Ovary (tissue), 3 donors: ENCODE results near the gene FREM2.

Source experiments
- EP300 ChIP-seq: sonication (generic); formaldehyde crosslinking; IDR thresholded peaks from one replicate; pipeline ENCODE4 v1.6.1; 2017; ENCODE audit warnings: antibody characterized with exemption
- POLR2A ChIP-seq: fragments of 450-650 bp; IDR thresholded peaks from one replicate; pipeline ENCODE4 v1.6.1; 2017; ENCODE audit warnings: antibody characterized with exemption, mild to moderate bottlenecking, moderate library complexity
- TF ChIP-seq, protein P1 (sequence below), 3 donors: fragments of 450-650 bp in 2 of 3; fragments of 200-600 bp in 1 of 3; IDR thresholded peaks; one replicate each; pipeline versions ENCODE4 v1.5.1 to v1.8.0; 2016 to 2022; ENCODE audit warnings: antibody characterized with exemption in 3 of 3, mild to moderate bottlenecking in 1 of 3
- donor health status: DM: no; HTN: no; CAD: no.

DNA sequence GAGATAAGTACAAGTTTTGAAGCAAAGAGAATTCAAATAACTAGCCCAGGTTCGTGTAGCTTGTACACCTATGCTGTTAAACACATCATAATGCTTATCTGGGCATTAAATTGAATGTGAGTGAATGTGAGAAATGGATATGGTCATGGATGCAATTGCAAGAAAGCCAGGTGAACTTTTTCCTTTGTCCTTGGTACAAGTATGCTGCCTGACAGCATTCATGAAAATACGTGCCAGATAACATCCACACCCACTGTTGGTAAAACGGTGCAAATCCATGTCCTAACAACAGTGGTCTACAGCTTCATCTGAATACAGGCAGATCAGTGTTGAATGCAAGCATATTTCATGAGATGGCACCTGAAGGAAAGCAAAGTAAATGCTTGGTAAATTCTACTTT, 181.5 kb downstream of the FREM2 start:
- no peak for TF ChIP-seq EP300
- TF ChIP-seq, protein P1, sequence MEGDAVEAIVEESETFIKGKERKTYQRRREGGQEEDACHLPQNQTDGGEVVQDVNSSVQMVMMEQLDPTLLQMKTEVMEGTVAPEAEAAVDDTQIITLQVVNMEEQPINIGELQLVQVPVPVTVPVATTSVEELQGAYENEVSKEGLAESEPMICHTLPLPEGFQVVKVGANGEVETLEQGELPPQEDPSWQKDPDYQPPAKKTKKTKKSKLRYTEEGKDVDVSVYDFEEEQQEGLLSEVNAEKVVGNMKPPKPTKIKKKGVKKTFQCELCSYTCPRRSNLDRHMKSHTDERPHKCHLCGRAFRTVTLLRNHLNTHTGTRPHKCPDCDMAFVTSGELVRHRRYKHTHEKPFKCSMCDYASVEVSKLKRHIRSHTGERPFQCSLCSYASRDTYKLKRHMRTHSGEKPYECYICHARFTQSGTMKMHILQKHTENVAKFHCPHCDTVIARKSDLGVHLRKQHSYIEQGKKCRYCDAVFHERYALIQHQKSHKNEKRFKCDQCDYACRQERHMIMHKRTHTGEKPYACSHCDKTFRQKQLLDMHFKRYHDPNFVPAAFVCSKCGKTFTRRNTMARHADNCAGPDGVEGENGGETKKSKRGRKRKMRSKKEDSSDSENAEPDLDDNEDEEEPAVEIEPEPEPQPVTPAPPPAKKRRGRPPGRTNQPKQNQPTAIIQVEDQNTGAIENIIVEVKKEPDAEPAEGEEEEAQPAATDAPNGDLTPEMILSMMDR (IDR thresholded peaks at IDR 0.05), result no peak
- no peak for TF ChIP-seq POLR2A
